Neural cell (in vitro differentiated cells): ENCODE measurements around the gene IL1RAPL2.

Experiments used
- CTCF ChIP-seq: fragments of 450-650 bp; IDR thresholded peaks from 2 replicates; pipeline ENCODE4 v1.5.1; 2014; ENCODE audit warnings: antibody characterized with exemption, mild to moderate bottlenecking, moderate library complexity; ENCODE audit not compliant: poor library complexity, severe bottlenecking
- EP300 ChIP-seq: fragments of 450-650 bp; conservative IDR thresholded peaks from 2 replicates; pipeline ENCODE4 v1.6.1; 2014; ENCODE audit warnings: antibody characterized with exemption, mild to moderate bottlenecking, moderate library complexity; ENCODE audit not compliant: poor library complexity, severe bottlenecking
- EZH2 ChIP-seq: fragments of 200-600, 300-800 bp; shearing (Covaris generic), sonication (generic); IDR thresholded peaks from 2 replicates; pipeline ENCODE4 v1.6.1; 2014; ENCODE audit warnings: antibody characterized with exemption, low read length, borderline replicate concordance, mild to moderate bottlenecking; ENCODE audit not compliant: insufficient read depth, poor library complexity, severe bottlenecking
- MXI1 ChIP-seq: fragments of 450-650 bp; conservative IDR thresholded peaks from 2 replicates; pipeline ENCODE4 v1.6.1; 2014; ENCODE audit warnings: antibody characterized with exemption, mild to moderate bottlenecking; ENCODE audit not compliant: poor library complexity, severe bottlenecking
- POLR2AphosphoS5 ChIP-seq: IDR thresholded peaks from 2 replicates; pipeline ENCODE4 v1.6.1; 2012
- TAF1 ChIP-seq: IDR thresholded peaks from 2 replicates; pipeline ENCODE4 v1.6.1; 2012; ENCODE audit warnings: low read depth

GRCh38 chrX:105645667-105646357, 1079.8 kb downstream of the IL1RAPL2 start:
- TF ChIP-seq CTCF, result no peak
- TF ChIP-seq TAF1, result no peak
- no peak for TF ChIP-seq POLR2AphosphoS5
- TF ChIP-seq EP300, result no peak
- TF ChIP-seq MXI1, result no peak
- TF ChIP-seq EZH2, result no peak
